ENCODE data around the gene PLLP. TPM values are rescaled to one million over a fixed set of nuclear protein-coding genes. Genes with fewer than 3 reads are reported as not detected.
A peak's percentile ranks its signal among the peaks of the same experiment; 100 is the strongest.

The PLLP gene
- 1 to 10 TPM in 4 of 5 experiments, under 1 TPM in 1; 0.36 to 8.4 (median 3.3) TPM for total RNA-seq
- polyA plus RNA-seq = 10 to 100 TPM; 10.0 to 26.0 TPM
- total RNA-seq = 2.2 reads per million, percentile 10 among the genes with 10 or more reads in this experiment

DNA sequence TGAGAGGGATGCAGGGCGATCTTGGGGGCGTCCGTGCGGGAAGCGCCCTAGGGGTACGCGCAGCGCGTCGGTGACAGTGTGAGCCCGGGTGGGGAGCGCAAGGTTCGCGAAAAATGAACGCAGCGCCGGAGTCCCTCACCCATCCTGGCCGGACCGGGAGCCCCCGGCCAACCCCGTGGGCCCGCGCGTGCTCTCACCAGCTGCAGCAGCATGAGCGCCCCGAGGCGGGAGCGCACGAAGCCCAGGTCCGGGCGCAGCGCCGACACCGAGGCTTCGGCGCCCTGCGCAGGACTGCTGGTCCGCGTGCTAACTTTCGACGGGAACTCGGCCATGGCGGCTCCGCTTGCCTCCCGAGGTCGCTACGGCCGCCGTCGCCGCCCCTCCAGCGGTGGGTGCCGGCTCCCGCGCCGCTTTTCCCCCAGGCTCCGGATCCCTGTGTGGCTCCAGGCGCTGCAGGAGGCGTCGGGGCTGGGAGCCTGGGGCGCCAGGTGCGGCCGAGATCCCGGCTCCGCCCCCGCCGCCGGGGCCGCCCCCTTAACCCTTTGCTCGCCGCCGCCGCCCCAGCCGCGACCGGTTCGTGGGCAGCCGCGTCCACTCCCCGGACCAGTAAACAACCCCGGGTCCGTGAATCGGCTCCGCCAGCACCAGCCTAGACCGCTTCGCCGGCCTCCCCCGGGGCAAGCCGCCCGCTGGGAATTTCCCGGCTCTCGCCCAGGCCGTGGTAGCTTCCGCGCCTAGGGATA lies at the start of gene PLLP:
PLLP (minus strand) TSS at position 464 of the 743 bp plus-strand sequence; CDS start at position 332, 132 bp downstream.
- ATAC-seq = peak; percentile 82
- peak; percentile 30 to 66 (median 51) for DNase-seq
- H3K36me3 ChIP-seq (ENCODE audit: control insufficient read depth in 2 of 3, insufficient read depth in 3 of 3, low read length in 3 of 3) = no peaks in the 10 kb centered on the region
- H3K4me1 Mint-ChIP-seq = peaks cover 20 to 51% (median 41%) of the 10 kb centered on the region in 7 donors
- ChIA-PET POLR2A (interaction anchor here (0.6 to 2.2 kb wide), 5 partner anchors 15 to 39 kb away, joined by 3 to 6 read pairs (median 5); partner anchors contain the start of gene ARL2BP), CTCF (interaction anchor here (0.6 kb wide), 1 partner anchor 110 kb away, joined by 4 read pairs; no protein-coding TSS in a partner anchor)
- H3K9me3 Mint-ChIP-seq = no peaks in the 10 kb centered on the region
- peaks cover 0 to under 1% (median 0%) of the 10 kb centered on the region in 5 donors for H3K36me3 Mint-ChIP-seq
- intact Hi-C loops (cut with micrococcal nuclease) = loop anchor here (1.0 to 10.0 kb wide), 8 partner anchors 16 to 202 kb away; partner anchors contain the start of genes ARL2BP (in 1 of the 2), DOK4 (in 1 of the 2), PSME3IP1 (in 1 of the 2) and RSPRY1 (in 1 of the 2)
- H3K4me3 ChIP-seq (ENCODE audit: low read length) = peak within 1 kb of the TSS; percentile 60
- H3K27me3 ChIP-seq (ENCODE audit: control insufficient read depth in 2 of 2, insufficient read depth in 2 of 2, low read length in 2 of 2) = peaks cover 0 to 8% of the 10 kb centered on the region in 2 donors
- no peaks in the 10 kb centered on the region for H3K9me3 ChIP-seq (ENCODE audit: control insufficient read depth in 2 of 3, low read length in 3 of 3)
- peaks cover 0 to 41% (median 0%) of the 10 kb centered on the region in 5 donors for H3K27me3 Mint-ChIP-seq
- peak within 1 kb of the TSS; percentile 77 to 89 (median 84) for H3K4me3 Mint-ChIP-seq
- H3K27ac Mint-ChIP-seq = peak within 1 kb of the TSS in 8 of 9 donors; percentile 10 to 94 (median 64)
- peaks cover 0 to 25% of the 10 kb centered on the region in 2 donors for H3K4me1 ChIP-seq (ENCODE audit: control insufficient read depth in 2 of 2, insufficient read depth in 2 of 2, low read length in 2 of 2)
- H3K27ac ChIP-seq (ENCODE audit: low read depth, low read length) = peak within 1 kb of the TSS; percentile 59

DNA sequence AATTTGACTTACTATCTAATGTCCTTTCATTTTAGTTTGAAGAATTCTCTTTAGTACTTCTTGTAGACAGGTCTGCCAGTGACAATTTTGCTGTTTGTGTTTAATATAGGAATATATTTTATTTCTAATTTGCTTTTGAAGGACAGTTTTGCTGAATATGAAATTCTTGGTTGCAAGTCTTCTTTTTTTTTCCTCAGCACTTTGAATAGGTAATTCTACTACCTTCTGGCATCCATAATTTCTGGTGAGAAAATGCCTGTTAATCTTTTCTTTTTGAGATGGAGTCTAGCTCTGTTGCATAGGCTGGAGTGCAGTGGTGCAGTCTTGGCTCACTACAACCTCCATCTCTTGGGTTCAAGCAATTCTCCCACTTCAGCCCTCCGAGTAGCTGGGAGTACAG lies 48.9 kb upstream of the PLLP start:
- POLR2A ChIA-PET = no interaction called here

GRCh38 chr16:57331355-57331754 lies 46.9 kb upstream of the PLLP start:
- H3K27me3 ChIP-seq (ENCODE audit: control insufficient read depth in 2 of 2, insufficient read depth in 2 of 2, low read length in 2 of 2) = no peaks in the 10 kb centered on the region
- no peak overlapping the region for H3K4me3 ChIP-seq (ENCODE audit: low read length)
- peaks cover 0 to 26% (median 4%) of the 10 kb centered on the region in 11 donors for H3K9me3 Mint-ChIP-seq
- POLR2A ChIA-PET = no interaction called here
- intact Hi-C loops (cut with micrococcal nuclease) = no loop called here
- peaks cover 0 to 9% (median 0%) of the 10 kb centered on the region in 3 experiments for H3K9me3 ChIP-seq (ENCODE audit: control insufficient read depth in 2 of 3, low read length in 3 of 3)
- no peak overlapping the region for H3K27ac Mint-ChIP-seq
- CTCF ChIA-PET = no interaction called here
- H3K4me1 ChIP-seq (ENCODE audit: control insufficient read depth in 2 of 2, insufficient read depth in 2 of 2, low read length in 2 of 2) = no peaks in the 10 kb centered on the region
- no peak for DNase-seq
- H3K36me3 Mint-ChIP-seq = peaks cover 0 to 7% (median 3%) of the 10 kb centered on the region in 5 donors
- no peak overlapping the region for H3K4me3 Mint-ChIP-seq
- ATAC-seq = no peak
- no peak overlapping the region for H3K27ac ChIP-seq (ENCODE audit: low read depth, low read length)
- peaks cover 0 to 32% (median 12%) of the 10 kb centered on the region in 5 donors for H3K27me3 Mint-ChIP-seq
- H3K4me1 Mint-ChIP-seq = no peaks in the 10 kb centered on the region
- H3K36me3 ChIP-seq (ENCODE audit: control insufficient read depth in 2 of 3, insufficient read depth in 3 of 3, low read length in 3 of 3) = no peaks in the 10 kb centered on the region

More for the DNA sequence above, 48.9 kb upstream of the PLLP start:
- no peak for ATAC-seq
- Histone ChIP-seq H3K27ac (ENCODE audit: low read depth, low read length) (no peak overlapping the region), H3K27me3 (ENCODE audit: control insufficient read depth in 2 of 2, insufficient read depth in 2 of 2, low read length in 2 of 2) (no peaks in the 10 kb centered on the region), H3K9me3 (ENCODE audit: control insufficient read depth in 2 of 3, low read length in 3 of 3) (peaks cover 0 to 6% (median 0%) of the 10 kb centered on the region in 3 experiments), H3K36me3 (ENCODE audit: control insufficient read depth in 2 of 3, insufficient read depth in 3 of 3, low read length in 3 of 3) (no peaks in the 10 kb centered on the region), H3K4me3 (ENCODE audit: low read length) (no peak overlapping the region), H3K4me1 (ENCODE audit: control insufficient read depth in 2 of 2, insufficient read depth in 2 of 2, low read length in 2 of 2) (no peaks in the 10 kb centered on the region)
- Mint-ChIP-seq H3K4me1 (no peaks in the 10 kb centered on the region), H3K4me3 (no peak overlapping the region), H3K27me3 (peaks cover 0 to 32% (median 12%) of the 10 kb centered on the region in 5 donors), H3K9me3 (peaks cover 0 to 20% (median 6%) of the 10 kb centered on the region in 11 donors), H3K27ac (no peak overlapping the region), H3K36me3 (peaks cover 0 to 7% (median 0%) of the 10 kb centered on the region in 5 donors)
- intact Hi-C loops (cut with micrococcal nuclease) = no loop called here
- no peak for DNase-seq
- CTCF ChIA-PET = no interaction called here

DNA sequence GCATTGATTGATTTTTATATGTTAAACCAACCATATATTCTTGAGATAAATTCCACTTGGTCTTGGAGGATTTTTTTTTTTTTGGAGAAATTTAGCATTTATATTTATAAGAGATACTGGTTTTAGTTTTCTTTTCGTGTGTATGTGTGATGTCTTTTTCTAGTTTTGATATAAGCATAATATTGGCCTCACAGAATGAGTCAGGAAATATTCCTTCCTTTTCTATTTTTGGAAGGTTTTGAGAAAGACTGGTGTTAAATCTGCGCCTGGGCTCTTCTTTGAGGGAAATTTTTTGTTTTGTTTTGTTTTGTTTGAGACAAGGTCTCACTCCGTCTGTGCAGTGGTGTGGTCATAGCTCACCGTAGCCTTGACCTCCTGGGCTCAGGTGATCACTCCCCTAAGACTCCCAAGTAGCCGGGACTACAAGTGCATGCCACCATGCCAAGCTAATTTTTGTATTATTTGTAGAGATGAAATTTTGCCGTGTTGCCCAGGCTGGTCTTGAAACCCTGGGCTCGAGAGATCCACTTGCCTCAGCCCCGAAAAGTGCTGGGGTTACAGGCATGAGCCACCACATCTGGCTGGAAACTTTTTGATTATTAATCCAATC lies 45.4 kb upstream of the PLLP start:
- Mint-ChIP-seq H3K4me3 (no peak overlapping the region), H3K27me3 (peaks cover 0 to 27% (median 5%) of the 10 kb centered on the region in 5 donors), H3K9me3 (peaks cover 0 to 29% (median 4%) of the 10 kb centered on the region in 11 donors), H3K27ac (no peak overlapping the region), H3K4me1 (no peaks in the 10 kb centered on the region), H3K36me3 (peaks cover 0 to 5% (median 3%) of the 10 kb centered on the region in 5 donors)
- ATAC-seq (no peak), DNase-seq (no peak)
- H3K4me1 ChIP-seq (ENCODE audit: control insufficient read depth in 2 of 2, insufficient read depth in 2 of 2, low read length in 2 of 2) = no peaks in the 10 kb centered on the region
- H3K9me3 ChIP-seq (ENCODE audit: control insufficient read depth in 2 of 3, low read length in 3 of 3) = peaks cover 0 to 11% (median 0%) of the 10 kb centered on the region in 3 experiments
- H3K27me3 ChIP-seq (ENCODE audit: control insufficient read depth in 2 of 2, insufficient read depth in 2 of 2, low read length in 2 of 2) = no peaks in the 10 kb centered on the region
- no peaks in the 10 kb centered on the region for H3K36me3 ChIP-seq (ENCODE audit: control insufficient read depth in 2 of 3, insufficient read depth in 3 of 3, low read length in 3 of 3)
- CTCF ChIA-PET = interaction anchor here (0.6 kb wide), 2 partner anchors 254 to 388 kb away, joined by 3 to 4 read pairs; no protein-coding TSS in a partner anchor
- POLR2A ChIA-PET = no interaction called here
- H3K27ac ChIP-seq (ENCODE audit: low read depth, low read length) = no peak overlapping the region
- no peak overlapping the region for H3K4me3 ChIP-seq (ENCODE audit: low read length)
- intact Hi-C loops (cut with micrococcal nuclease) = no loop called here

DNA sequence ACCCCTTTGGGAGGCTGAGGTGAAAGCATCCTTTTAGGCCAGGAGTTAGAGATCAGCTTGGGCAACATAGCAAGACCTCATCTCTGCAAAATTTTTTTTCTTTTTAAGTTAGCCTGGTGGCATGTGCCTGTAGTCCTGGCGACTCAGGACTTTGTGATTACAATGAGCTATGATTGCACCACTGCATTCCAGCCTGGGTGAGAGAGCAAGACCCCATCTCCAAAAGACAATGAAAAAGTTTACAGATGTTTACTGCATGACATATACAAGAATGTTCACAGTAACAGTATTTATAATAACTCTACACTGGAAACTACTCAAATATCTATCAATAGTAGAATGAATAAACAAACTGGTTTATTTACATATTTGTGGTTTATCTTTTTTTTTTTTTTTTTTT lies 41.0 kb upstream of the PLLP start:
- ATAC-seq (no peak), DNase-seq (no peak)
- CTCF ChIA-PET = no interaction called here
- Histone ChIP-seq H3K27me3 (ENCODE audit: control insufficient read depth in 2 of 2, insufficient read depth in 2 of 2, low read length in 2 of 2) (no peaks in the 10 kb centered on the region), H3K36me3 (ENCODE audit: control insufficient read depth in 2 of 3, insufficient read depth in 3 of 3, low read length in 3 of 3) (no peaks in the 10 kb centered on the region), H3K9me3 (ENCODE audit: control insufficient read depth in 2 of 3, low read length in 3 of 3) (peaks cover 0 to 4% (median 0%) of the 10 kb centered on the region in 3 experiments), H3K27ac (ENCODE audit: low read depth, low read length) (no peak overlapping the region), H3K4me3 (ENCODE audit: low read length) (no peak overlapping the region), H3K4me1 (ENCODE audit: control insufficient read depth in 2 of 2, insufficient read depth in 2 of 2, low read length in 2 of 2) (no peaks in the 10 kb centered on the region)
- peaks cover 0 to 3% (median 0%) of the 10 kb centered on the region in 5 donors for H3K36me3 Mint-ChIP-seq
- H3K27ac Mint-ChIP-seq = no peak overlapping the region
- peaks cover 0 to 9% (median 0%) of the 10 kb centered on the region in 5 donors for H3K27me3 Mint-ChIP-seq
- intact Hi-C loops (cut with micrococcal nuclease) = no loop called here
- H3K4me3 Mint-ChIP-seq = no peak overlapping the region
- POLR2A ChIA-PET = interaction anchor here (0.6 kb wide), 1 partner anchor 709 kb away, joined by 3 read pairs; no protein-coding TSS in a partner anchor
- H3K9me3 Mint-ChIP-seq = peaks cover 0 to 9% (median 0%) of the 10 kb centered on the region in 11 donors
- no peaks in the 10 kb centered on the region for H3K4me1 Mint-ChIP-seq

GRCh38 chr16:57324749-57325148 lies 40.3 kb upstream of the PLLP start:
- ATAC-seq (no peak), DNase-seq (no peak)
- ChIA-PET POLR2A (no interaction called here), CTCF (no interaction called here)
- no peaks in the 10 kb centered on the region for H3K36me3 ChIP-seq (ENCODE audit: control insufficient read depth in 2 of 3, insufficient read depth in 3 of 3, low read length in 3 of 3)
- Mint-ChIP-seq H3K4me1 (no peaks in the 10 kb centered on the region), H3K27me3 (peaks cover 0 to 3% (median 0%) of the 10 kb centered on the region in 5 donors), H3K9me3 (peaks cover 0 to 9% (median 0%) of the 10 kb centered on the region in 11 donors), H3K27ac (peak overlapping the region in 2 of 9 donors; percentile 1 to 28), H3K36me3 (peaks cover 0 to 3% (median 0%) of the 10 kb centered on the region in 5 donors), H3K4me3 (no peak overlapping the region)
- H3K4me1 ChIP-seq (ENCODE audit: control insufficient read depth in 2 of 2, insufficient read depth in 2 of 2, low read length in 2 of 2) = no peaks in the 10 kb centered on the region
- H3K27ac ChIP-seq (ENCODE audit: low read depth, low read length) = no peak overlapping the region
- H3K9me3 ChIP-seq (ENCODE audit: control insufficient read depth in 2 of 3, low read length in 3 of 3) = peaks cover 0 to 4% (median 0%) of the 10 kb centered on the region in 3 experiments
- H3K27me3 ChIP-seq (ENCODE audit: control insufficient read depth in 2 of 2, insufficient read depth in 2 of 2, low read length in 2 of 2) = no peaks in the 10 kb centered on the region
- intact Hi-C loops (cut with micrococcal nuclease) = no loop called here
- no peak overlapping the region for H3K4me3 ChIP-seq (ENCODE audit: low read length)
